HEK293 (cell line): ENCODE results near the gene INHA.
A peak's percentile ranks its signal among the peaks of the same experiment; 100 is the strongest.

Experiments
- CTCF ChIA-PET: fragments of 350-600 bp; formaldehyde crosslinking; extraction: SDS; loops from one replicate; lab custom pipeline; 2021; ENCODE audit warnings: antibody characterized with exemption; lab: Yijun Ruan, JAX
- POLR2A ChIA-PET: fragments of 300-600 bp; formaldehyde crosslinking; extraction: SDS; loops from one replicate; lab custom pipeline; 2020; ENCODE audit warnings: antibody characterized with exemption, inconsistent platforms; lab: Yijun Ruan, JAX
- H3K27ac ChIP-seq: fragments of 200-500 bp; sonication (Bioruptor generic); 2 replicates; pipeline ENCODE4 v1.5.1; 2014; ENCODE audit warnings: low read depth, low read length, control low read depth, inconsistent platforms; ENCODE audit errors: extremely low read depth
- H3K36me3 ChIP-seq, 2 experiments: fragments of 200-500 bp in 1 of 2; sonication (Bioruptor generic) in 1 of 2; 1 replicate in 1 of 2; 2 replicates in 1 of 2; pipeline ENCODE4 v1.5.1; 2014 to 2017; ENCODE audit warnings: inconsistent platforms in 2 of 2, low read length in 2 of 2; ENCODE audit not compliant: control insufficient read depth in 2 of 2, insufficient read depth in 1 of 2
- H3K4me1 ChIP-seq: fragments of 200-500 bp; sonication (Bioruptor generic); 2 replicates; pipeline ENCODE4 v1.5.1; 2014; ENCODE audit warnings: mild to moderate bottlenecking, low read length, inconsistent platforms; ENCODE audit not compliant: control insufficient read depth, insufficient read depth
- H3K4me3 ChIP-seq: 2 replicates; pipeline ENCODE4 v1.5.1; 2011; ENCODE audit warnings: low read depth, mild to moderate bottlenecking, control low read depth, low read length, moderate library complexity
- H3K9me3 ChIP-seq: fragments of 200-500 bp; sonication (Bioruptor generic); 2 replicates; pipeline ENCODE4 v1.5.1; 2014; ENCODE audit warnings: low read depth, low read length, inconsistent platforms; ENCODE audit not compliant: control insufficient read depth, insufficient read depth
- GFI1B ChIP-seq: fragments of 450-650 bp; formaldehyde crosslinking; IDR thresholded peaks from 2 replicates; pipeline ENCODE4 v1.5.1; 2016; ENCODE audit warnings: missing biosample characterization, missing genetic modification characterization
- GLIS2 ChIP-seq: fragments of 450-650 bp; formaldehyde crosslinking; IDR thresholded peaks from 2 replicates; pipeline ENCODE4 v1.5.1; 2016; ENCODE audit warnings: missing biosample characterization, missing genetic modification characterization
- KLF16 ChIP-seq: fragments of 450-650 bp; formaldehyde crosslinking; IDR thresholded peaks from 2 replicates; pipeline ENCODE4 v1.5.1; 2017; ENCODE audit warnings: missing biosample characterization, missing genetic modification characterization
- KLF9 ChIP-seq: fragments of 450-650 bp; formaldehyde crosslinking; IDR thresholded peaks from 2 replicates; pipeline ENCODE4 v1.5.1; 2016; ENCODE audit warnings: missing biosample characterization, missing genetic modification characterization, low read depth
- OVOL3 ChIP-seq: fragments of 450-650 bp; formaldehyde crosslinking; IDR thresholded peaks from 2 replicates; pipeline ENCODE4 v1.5.1; 2016; ENCODE audit warnings: missing biosample characterization, missing genetic modification characterization
- PRDM1 ChIP-seq: fragments of 450-650 bp; formaldehyde crosslinking; IDR thresholded peaks from 2 replicates; pipeline ENCODE4; 2016; ENCODE audit warnings: missing biosample characterization, missing genetic modification characterization
- SETDB1 ChIP-seq: IDR thresholded peaks from one replicate; pipeline ENCODE4 v1.6.1; 2017; ENCODE audit warnings: mild to moderate bottlenecking, low read length, moderate library complexity, mixed read lengths; ENCODE audit not compliant: insufficient read length
- ZNF24 ChIP-seq: fragments of 450-650 bp; formaldehyde crosslinking; IDR thresholded peaks from 2 replicates; pipeline ENCODE4 v1.5.1; 2016; ENCODE audit warnings: missing biosample characterization, missing genetic modification characterization
- ZNF391 ChIP-seq: fragments of 450-650 bp; formaldehyde crosslinking; IDR thresholded peaks from 2 replicates; pipeline ENCODE4 v1.5.1; 2016; ENCODE audit warnings: low read depth, missing biosample characterization, missing genetic modification characterization, borderline replicate concordance
- ZNF580 ChIP-seq: fragments of 450-650 bp; formaldehyde crosslinking; IDR thresholded peaks from 2 replicates; pipeline ENCODE4 v1.5.1; 2016; ENCODE audit warnings: missing biosample characterization, missing genetic modification characterization
- ZNF629 ChIP-seq: fragments of 450-650 bp; formaldehyde crosslinking; IDR thresholded peaks from 2 replicates; pipeline ENCODE4 v1.5.1; 2017; ENCODE audit warnings: missing biosample characterization, missing genetic modification characterization
- ZNF701 ChIP-seq: fragments of 450-650 bp; formaldehyde crosslinking; IDR thresholded peaks from 2 replicates; pipeline ENCODE4 v1.5.1; 2016; ENCODE audit warnings: missing biosample characterization, missing genetic modification characterization
- ZNF768 ChIP-seq: fragments of 450-650 bp; formaldehyde crosslinking; IDR thresholded peaks from 2 replicates; pipeline ENCODE4 v1.5.1; 2018; ENCODE audit warnings: missing biosample characterization, mild to moderate bottlenecking, missing genetic modification characterization
- ZNF776 ChIP-seq: fragments of 450-650 bp; formaldehyde crosslinking; IDR thresholded peaks from 2 replicates; pipeline ENCODE4 v1.5.0; 2017; ENCODE audit warnings: missing biosample characterization, missing genetic modification characterization, borderline replicate concordance
- ZNF785 ChIP-seq: fragments of 450-650 bp; formaldehyde crosslinking; IDR thresholded peaks from 2 replicates; pipeline ENCODE4 v1.5.1; 2016; ENCODE audit warnings: missing biosample characterization, missing genetic modification characterization
- ZNF837 ChIP-seq: fragments of 450-650 bp; formaldehyde crosslinking; IDR thresholded peaks from 2 replicates; pipeline ENCODE4 v1.5.1; 2016; ENCODE audit warnings: missing biosample characterization, missing genetic modification characterization
- ZSCAN5A ChIP-seq: fragments of 450-650 bp; formaldehyde crosslinking; IDR thresholded peaks from 2 replicates; pipeline ENCODE4 v1.5.1; 2016; ENCODE audit warnings: missing biosample characterization, missing genetic modification characterization
- TF ChIP-seq, protein P1 (sequence below): fragments of 450-650 bp; formaldehyde crosslinking; IDR thresholded peaks from 2 replicates; pipeline ENCODE4 v1.5.1; 2016; ENCODE audit warnings: missing biosample characterization, missing genetic modification characterization
- TF ChIP-seq, protein P2 (sequence below): fragments of 450-650 bp; formaldehyde crosslinking; IDR thresholded peaks from 2 replicates; pipeline ENCODE4 v1.5.1; 2016; ENCODE audit warnings: missing biosample characterization, missing genetic modification characterization
- TF ChIP-seq, protein P3 (sequence below): fragments of 450-650 bp; formaldehyde crosslinking; conservative IDR thresholded peaks from 2 replicates; pipeline ENCODE4 v1.5.1; 2016; ENCODE audit warnings: low read depth, missing biosample characterization, missing genetic modification characterization

Gene INHA

DNA sequence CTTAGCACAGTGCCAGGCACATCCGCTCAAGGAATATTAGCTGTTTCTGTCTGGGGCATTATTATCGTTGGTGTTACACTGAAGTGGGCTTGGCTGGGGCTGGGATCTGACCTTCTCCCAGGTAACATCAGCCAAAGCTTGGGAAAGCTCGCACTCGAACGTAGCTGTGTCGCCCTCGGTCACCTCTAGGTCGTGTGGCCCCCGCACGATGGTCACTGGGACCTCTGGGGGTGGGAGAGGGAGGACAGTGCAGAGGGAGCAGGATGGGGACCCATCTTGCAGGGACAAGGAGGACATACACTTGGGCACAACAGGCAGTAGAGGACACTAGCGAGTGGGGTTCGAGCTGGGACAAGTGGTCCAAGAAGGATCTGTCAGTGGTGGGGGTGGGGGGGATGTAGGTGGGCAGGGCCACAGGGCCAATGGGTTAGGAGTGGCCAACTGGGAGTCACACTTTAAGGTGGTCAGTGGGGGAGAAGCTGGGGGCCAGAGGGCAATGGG is 18.6 kb upstream of the INHA start:
- Histone ChIP-seq H3K9me3 (no peaks in the 10 kb centered on the region), H3K27ac (no peak overlapping the region), H3K36me3 (peaks cover 0 to 28% of the 10 kb centered on the region in 2 experiments; a peak in 1 of 3 replicates), H3K4me1 (peaks cover 3% of the 10 kb centered on the region; the same call in 1 of the 2 replicates), H3K4me3 (no peak overlapping the region)
- CTCF ChIA-PET: interaction anchor here (1.1 kb wide), 1 partner anchor 89 kb away, joined by 3 read pairs; no protein-coding TSS in a partner anchor
- POLR2A ChIA-PET: interaction anchor here (3.4 kb wide), 1 partner anchor 8 kb away, joined by 25 read pairs; no protein-coding TSS in a partner anchor
- TF ChIP-seq ZNF580: no peak
- TF ChIP-seq PRDM1 (tag by site-specific recombination): no peak

DNA sequence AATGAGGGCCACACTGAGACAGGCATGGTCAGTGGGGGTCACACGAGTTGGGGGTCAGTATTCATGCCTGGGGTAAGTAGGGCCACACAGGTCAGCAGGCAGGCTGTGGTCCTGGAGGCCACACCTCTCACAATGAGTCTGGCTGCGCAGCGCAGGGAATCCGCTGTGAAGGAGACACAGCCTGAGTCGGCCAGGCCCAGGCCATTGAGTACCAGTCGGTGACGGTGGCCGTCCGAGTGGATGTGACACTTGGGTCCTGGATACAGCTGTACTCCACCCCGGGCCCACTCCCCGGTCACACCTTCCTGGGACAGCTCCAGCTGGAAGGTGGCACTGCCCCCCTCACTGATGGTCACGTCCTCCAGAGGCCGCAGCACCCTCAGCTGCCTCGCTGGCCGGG is 17.8 kb upstream of the INHA start:
- ChIA-PET CTCF (interaction anchor here (1.1 to 2.7 kb wide), 2 partner anchors 13 to 88 kb away, joined by 3 to 10 read pairs; no protein-coding TSS in a partner anchor), POLR2A (interaction anchor here (0.7 to 1.1 kb wide), 2 partner anchors 13 to 43 kb away, joined by 3 read pairs; no protein-coding TSS in a partner anchor)
- Histone ChIP-seq H3K9me3 (no peaks in the 10 kb centered on the region), H3K4me1 (peaks cover 3% of the 10 kb centered on the region; the same call in 1 of the 2 replicates), H3K36me3 (peaks cover 0 to 36% of the 10 kb centered on the region in 2 experiments; a peak in 1 of 3 replicates), H3K4me3 (no peak overlapping the region), H3K27ac (no peak overlapping the region)
- TF ChIP-seq KLF9 (tag by site-specific recombination) (no peak), GLIS2 (0 out of 2 replicates have a peak, but pooled peaks have one; percentile 20)
- TF ChIP-seq, protein P1, sequence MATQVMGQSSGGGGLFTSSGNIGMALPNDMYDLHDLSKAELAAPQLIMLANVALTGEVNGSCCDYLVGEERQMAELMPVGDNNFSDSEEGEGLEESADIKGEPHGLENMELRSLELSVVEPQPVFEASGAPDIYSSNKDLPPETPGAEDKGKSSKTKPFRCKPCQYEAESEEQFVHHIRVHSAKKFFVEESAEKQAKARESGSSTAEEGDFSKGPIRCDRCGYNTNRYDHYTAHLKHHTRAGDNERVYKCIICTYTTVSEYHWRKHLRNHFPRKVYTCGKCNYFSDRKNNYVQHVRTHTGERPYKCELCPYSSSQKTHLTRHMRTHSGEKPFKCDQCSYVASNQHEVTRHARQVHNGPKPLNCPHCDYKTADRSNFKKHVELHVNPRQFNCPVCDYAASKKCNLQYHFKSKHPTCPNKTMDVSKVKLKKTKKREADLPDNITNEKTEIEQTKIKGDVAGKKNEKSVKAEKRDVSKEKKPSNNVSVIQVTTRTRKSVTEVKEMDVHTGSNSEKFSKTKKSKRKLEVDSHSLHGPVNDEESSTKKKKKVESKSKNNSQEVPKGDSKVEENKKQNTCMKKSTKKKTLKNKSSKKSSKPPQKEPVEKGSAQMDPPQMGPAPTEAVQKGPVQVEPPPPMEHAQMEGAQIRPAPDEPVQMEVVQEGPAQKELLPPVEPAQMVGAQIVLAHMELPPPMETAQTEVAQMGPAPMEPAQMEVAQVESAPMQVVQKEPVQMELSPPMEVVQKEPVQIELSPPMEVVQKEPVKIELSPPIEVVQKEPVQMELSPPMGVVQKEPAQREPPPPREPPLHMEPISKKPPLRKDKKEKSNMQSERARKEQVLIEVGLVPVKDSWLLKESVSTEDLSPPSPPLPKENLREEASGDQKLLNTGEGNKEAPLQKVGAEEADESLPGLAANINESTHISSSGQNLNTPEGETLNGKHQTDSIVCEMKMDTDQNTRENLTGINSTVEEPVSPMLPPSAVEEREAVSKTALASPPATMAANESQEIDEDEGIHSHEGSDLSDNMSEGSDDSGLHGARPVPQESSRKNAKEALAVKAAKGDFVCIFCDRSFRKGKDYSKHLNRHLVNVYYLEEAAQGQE: no peak

- H3K4me1 ChIP-seq: peaks cover 3% of the 10 kb centered on the region; the same call in 1 of the 2 replicates
- H3K4me3 ChIP-seq: no peak overlapping the region
- H3K36me3 ChIP-seq: peaks cover 0 to 39% of the 10 kb centered on the region in 2 experiments; a peak in 1 of 3 replicates
- ChIA-PET CTCF (interaction anchor here (0.8 to 2.7 kb wide), 3 partner anchors 14 to 86 kb away, joined by 3 to 10 read pairs (median 4); no protein-coding TSS in a partner anchor), POLR2A (interaction anchor here (2.4 kb wide), 1 partner anchor 15 kb away, joined by 10 read pairs; the partner anchor contains the start of genes INHA and OBSL1)
- TF ChIP-seq ZNF785 (tag by site-specific recombination): no peak
- no peak for TF ChIP-seq ZNF837 (tag by site-specific recombination)
- TF ChIP-seq ZSCAN5A (tag by site-specific recombination): no peak
- TF ChIP-seq, protein P2, sequence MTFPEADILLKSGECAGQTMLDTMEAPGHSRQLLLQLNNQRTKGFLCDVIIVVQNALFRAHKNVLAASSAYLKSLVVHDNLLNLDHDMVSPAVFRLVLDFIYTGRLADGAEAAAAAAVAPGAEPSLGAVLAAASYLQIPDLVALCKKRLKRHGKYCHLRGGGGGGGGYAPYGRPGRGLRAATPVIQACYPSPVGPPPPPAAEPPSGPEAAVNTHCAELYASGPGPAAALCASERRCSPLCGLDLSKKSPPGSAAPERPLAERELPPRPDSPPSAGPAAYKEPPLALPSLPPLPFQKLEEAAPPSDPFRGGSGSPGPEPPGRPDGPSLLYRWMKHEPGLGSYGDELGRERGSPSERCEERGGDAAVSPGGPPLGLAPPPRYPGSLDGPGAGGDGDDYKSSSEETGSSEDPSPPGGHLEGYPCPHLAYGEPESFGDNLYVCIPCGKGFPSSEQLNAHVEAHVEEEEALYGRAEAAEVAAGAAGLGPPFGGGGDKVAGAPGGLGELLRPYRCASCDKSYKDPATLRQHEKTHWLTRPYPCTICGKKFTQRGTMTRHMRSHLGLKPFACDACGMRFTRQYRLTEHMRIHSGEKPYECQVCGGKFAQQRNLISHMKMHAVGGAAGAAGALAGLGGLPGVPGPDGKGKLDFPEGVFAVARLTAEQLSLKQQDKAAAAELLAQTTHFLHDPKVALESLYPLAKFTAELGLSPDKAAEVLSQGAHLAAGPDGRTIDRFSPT (tag by site-specific recombination): no peak
- TF ChIP-seq ZNF768 (tag by site-specific recombination): no peak
- TF ChIP-seq, protein P3, sequence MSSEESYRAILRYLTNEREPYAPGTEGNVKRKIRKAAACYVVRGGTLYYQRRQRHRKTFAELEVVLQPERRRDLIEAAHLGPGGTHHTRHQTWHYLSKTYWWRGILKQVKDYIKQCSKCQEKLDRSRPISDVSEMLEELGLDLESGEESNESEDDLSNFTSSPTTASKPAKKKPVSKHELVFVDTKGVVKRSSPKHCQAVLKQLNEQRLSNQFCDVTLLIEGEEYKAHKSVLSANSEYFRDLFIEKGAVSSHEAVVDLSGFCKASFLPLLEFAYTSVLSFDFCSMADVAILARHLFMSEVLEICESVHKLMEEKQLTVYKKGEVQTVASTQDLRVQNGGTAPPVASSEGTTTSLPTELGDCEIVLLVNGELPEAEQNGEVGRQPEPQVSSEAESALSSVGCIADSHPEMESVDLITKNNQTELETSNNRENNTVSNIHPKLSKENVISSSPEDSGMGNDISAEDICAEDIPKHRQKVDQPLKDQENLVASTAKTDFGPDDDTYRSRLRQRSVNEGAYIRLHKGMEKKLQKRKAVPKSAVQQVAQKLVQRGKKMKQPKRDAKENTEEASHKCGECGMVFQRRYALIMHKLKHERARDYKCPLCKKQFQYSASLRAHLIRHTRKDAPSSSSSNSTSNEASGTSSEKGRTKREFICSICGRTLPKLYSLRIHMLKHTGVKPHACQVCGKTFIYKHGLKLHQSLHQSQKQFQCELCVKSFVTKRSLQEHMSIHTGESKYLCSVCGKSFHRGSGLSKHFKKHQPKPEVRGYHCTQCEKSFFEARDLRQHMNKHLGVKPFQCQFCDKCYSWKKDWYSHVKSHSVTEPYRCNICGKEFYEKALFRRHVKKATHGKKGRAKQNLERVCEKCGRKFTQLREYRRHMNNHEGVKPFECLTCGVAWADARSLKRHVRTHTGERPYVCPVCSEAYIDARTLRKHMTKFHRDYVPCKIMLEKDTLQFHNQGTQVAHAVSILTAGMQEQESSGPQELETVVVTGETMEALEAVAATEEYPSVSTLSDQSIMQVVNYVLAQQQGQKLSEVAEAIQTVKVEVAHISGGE (tag by site-specific recombination): no peak
- no peak for TF ChIP-seq GFI1B
- TF ChIP-seq ZNF701 (tag by site-specific recombination): no peak
- TF ChIP-seq ZNF391: no peak
- TF ChIP-seq ZNF629 (tag by site-specific recombination): no peak
- no peak for TF ChIP-seq SETDB1
- no peak for TF ChIP-seq ZNF776
- TF ChIP-seq OVOL3 (tag by site-specific recombination): no peak
- TF ChIP-seq KLF16: no peak
- no peak for TF ChIP-seq ZNF24 (tag by site-specific recombination)
- H3K9me3 ChIP-seq: no peaks in the 10 kb centered on the region
- no peak overlapping the region for H3K27ac ChIP-seq
These were observed 16.2 kb upstream of the INHA start for GRCh38 chr2:219555956-219556355.
